ENCODE results near the gene THSD7A.

DNA sequence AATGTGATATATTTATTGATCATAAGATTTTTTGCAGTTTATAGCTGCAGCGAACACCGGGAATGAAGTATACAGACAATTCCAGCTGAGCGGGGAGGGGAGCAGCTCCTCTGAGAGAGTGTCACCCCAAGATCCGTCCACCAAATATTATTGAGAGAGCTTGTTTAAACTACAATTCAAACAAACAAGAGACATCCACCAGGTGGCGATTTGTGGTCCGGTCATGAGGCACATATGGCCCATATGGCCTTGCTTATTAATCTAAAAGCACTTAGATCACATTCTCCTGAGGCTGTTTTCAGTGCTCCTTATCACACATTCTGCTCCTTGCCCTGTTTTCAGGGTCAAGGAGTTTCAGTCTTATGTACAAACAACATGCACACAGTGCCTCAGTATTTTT, 83.1 kb downstream of the THSD7A start:
- no peak for TF ChIP-seq EZH2phosphoT487 (IDR thresholded peaks at IDR 0.05; ENCODE audit: low read depth)
- TF ChIP-seq, protein P1, sequence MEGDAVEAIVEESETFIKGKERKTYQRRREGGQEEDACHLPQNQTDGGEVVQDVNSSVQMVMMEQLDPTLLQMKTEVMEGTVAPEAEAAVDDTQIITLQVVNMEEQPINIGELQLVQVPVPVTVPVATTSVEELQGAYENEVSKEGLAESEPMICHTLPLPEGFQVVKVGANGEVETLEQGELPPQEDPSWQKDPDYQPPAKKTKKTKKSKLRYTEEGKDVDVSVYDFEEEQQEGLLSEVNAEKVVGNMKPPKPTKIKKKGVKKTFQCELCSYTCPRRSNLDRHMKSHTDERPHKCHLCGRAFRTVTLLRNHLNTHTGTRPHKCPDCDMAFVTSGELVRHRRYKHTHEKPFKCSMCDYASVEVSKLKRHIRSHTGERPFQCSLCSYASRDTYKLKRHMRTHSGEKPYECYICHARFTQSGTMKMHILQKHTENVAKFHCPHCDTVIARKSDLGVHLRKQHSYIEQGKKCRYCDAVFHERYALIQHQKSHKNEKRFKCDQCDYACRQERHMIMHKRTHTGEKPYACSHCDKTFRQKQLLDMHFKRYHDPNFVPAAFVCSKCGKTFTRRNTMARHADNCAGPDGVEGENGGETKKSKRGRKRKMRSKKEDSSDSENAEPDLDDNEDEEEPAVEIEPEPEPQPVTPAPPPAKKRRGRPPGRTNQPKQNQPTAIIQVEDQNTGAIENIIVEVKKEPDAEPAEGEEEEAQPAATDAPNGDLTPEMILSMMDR (IDR thresholded peaks at IDR 0.05; ENCODE audit: low read depth, low read length) = no peak
